ENCODE measurements around the gene SLC39A5. TPM values are rescaled to one million over a fixed set of nuclear protein-coding genes. Genes with fewer than 3 reads are reported as not detected.
A peak's percentile ranks its signal among the peaks of the same experiment; 100 is the strongest.
"Not testable (repeated sequence)": the region's sequence is repeated elsewhere in the genome, so short reads cannot be mapped to it uniquely, and the experiment has no call there.

The SLC39A5 gene
- total and polyA plus RNA-seq, 7 donors = 0.16 to 0.23 TPM; not detected in 5

DNA sequence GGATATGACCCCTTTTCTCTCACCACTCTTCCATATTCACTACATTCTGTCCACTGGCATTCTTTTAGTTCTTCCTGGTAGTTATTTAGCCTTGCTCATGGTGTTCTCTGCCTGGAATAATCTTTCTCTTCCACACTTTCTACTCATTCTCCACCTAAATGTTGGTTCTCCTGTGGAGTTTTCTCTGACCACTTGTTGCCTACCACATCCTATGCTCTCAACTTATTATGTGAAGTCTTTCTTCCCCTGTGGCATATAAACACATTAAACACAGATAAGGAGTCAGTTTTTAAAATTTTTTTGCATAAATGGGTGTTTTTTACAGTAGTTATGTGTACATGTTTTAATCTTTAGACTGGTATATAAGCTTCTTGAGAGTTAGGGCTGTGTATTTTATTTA is 37.3 kb upstream of the SLC39A5 start:
- TF ChIP-seq, protein P1, sequence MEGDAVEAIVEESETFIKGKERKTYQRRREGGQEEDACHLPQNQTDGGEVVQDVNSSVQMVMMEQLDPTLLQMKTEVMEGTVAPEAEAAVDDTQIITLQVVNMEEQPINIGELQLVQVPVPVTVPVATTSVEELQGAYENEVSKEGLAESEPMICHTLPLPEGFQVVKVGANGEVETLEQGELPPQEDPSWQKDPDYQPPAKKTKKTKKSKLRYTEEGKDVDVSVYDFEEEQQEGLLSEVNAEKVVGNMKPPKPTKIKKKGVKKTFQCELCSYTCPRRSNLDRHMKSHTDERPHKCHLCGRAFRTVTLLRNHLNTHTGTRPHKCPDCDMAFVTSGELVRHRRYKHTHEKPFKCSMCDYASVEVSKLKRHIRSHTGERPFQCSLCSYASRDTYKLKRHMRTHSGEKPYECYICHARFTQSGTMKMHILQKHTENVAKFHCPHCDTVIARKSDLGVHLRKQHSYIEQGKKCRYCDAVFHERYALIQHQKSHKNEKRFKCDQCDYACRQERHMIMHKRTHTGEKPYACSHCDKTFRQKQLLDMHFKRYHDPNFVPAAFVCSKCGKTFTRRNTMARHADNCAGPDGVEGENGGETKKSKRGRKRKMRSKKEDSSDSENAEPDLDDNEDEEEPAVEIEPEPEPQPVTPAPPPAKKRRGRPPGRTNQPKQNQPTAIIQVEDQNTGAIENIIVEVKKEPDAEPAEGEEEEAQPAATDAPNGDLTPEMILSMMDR (IDR thresholded peaks at IDR 0.05) = no peak
- H3K27ac ChIP-seq = no peak overlapping the region
- intact Hi-C loops (cut with DNase I) = loop anchor here (5.0 kb wide), 2 partner anchors 65 to 275 kb away; partner anchors contain the start of genes ANKRD52 (in 1 of the 2) and SPRYD4 (in 1 of the 2)
- no peak for DNase-seq
- no peaks in the 10 kb centered on the region for H3K27me3 ChIP-seq (ENCODE audit: insufficient read depth in 3 of 3, low read length in 2 of 3)
- peaks cover 0 to 6% of the 10 kb centered on the region in 2 donors for H3K36me3 ChIP-seq (ENCODE audit: insufficient read depth in 1 of 2, low read depth in 1 of 2)
- peaks cover 10% of the 10 kb centered on the region for H3K4me1 ChIP-seq
- no peaks in the 10 kb centered on the region for H3K9me3 ChIP-seq
- H3K4me3 ChIP-seq = no peak overlapping the region
- no peak for ATAC-seq

DNA sequence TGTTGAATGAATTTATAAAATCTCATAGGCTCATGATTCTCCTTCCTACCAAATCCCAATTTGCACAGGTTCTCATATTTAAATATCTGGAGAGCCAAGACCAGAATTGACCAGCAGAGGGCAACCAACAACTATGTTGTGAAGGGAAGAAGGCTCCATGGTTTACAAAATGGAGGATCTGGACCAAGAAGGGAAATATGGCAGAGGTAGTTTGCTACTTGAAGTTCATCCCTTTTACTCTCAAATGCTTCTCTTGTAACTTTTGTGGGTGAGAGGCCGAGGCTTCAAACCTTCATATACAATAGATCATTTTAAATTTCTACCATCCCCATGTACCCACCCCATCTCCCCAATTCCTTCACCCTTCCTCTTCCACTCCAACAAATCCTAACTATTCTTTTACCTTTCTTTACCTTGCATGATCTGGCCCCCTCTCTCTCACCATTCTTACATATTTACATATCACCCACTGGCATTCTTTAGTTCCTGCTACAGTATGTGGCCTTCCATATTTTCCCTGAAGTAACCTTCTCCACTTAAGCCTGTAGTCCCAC is 36.7 kb upstream of the SLC39A5 start:
- H3K4me3 ChIP-seq = no peak overlapping the region
- DNase-seq = peak in 1 of 2 donors; percentile 25
- peaks cover 5% of the 10 kb centered on the region for H3K4me1 ChIP-seq
- H3K9me3 ChIP-seq = no peaks in the 10 kb centered on the region
- no peaks in the 10 kb centered on the region for H3K27me3 ChIP-seq (ENCODE audit: insufficient read depth in 3 of 3, low read length in 2 of 3)
- intact Hi-C loops (cut with DNase I) = loop anchor here (1.0 to 5.0 kb wide), 3 partner anchors 31 to 274 kb away; partner anchors contain the start of genes ANKRD52 (in 1 of the 2), NABP2 (in 1 of the 2) and SPRYD4 (in 1 of the 2)
- 40 to 65% (median 58%) methylated on average over 1 of the region's 1 CpG for WGBS, 3 donors
- H3K36me3 ChIP-seq (ENCODE audit: insufficient read depth in 1 of 2, low read depth in 1 of 2) = peaks cover 0 to under 1% of the 10 kb centered on the region in 2 donors
- TF ChIP-seq, protein P1 (IDR thresholded peaks at IDR 0.05) = peak; percentile 77
- peak in 2 of 4 donors; percentile 38 to 42 for ATAC-seq
- no peak overlapping the region for H3K27ac ChIP-seq

DNA sequence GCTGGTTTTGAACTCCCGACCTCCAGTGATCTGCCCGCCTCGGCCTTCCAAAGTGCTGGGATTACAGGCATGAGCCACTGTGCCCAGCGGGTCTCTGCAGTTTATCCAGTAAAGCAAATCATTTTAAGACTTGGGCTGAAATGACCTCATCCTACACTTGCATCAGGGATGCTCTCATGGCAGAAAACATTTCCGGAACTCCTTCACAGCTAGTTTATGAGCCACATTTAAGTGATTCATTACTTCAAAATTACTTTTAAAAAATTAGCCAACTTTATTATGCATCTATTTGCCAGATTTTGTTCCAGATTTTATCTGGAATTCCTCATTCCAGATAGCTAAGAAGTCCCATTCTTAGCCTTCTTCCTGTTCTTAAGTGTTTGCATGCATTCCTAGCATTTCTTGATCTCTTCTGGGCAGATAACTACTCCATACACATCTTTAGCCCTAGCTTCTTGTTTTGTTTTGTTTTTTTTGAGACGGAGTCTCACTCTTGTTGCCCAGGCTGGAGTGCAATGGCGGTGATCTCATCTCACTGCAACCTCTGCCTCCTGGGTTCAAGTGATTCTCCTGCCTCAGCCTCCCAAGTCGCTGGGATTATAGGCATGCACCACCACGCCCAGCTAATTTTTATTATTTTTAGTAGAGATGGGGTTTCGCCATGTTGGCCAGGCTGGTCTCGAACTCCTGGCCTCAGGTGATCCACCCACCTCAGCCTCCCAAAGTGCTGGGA is 32.9 kb upstream of the SLC39A5 start:
- H3K27ac ChIP-seq; DNase-seq; H3K36me3 ChIP-seq (ENCODE audit: insufficient read depth in 1 of 2, low read depth in 1 of 2); ATAC-seq; intact Hi-C loops (cut with DNase I); H3K4me3 ChIP-seq; H3K27me3 ChIP-seq (ENCODE audit: insufficient read depth in 3 of 3, low read length in 2 of 3); H3K4me1 ChIP-seq; H3K9me3 ChIP-seq: not testable (repeated sequence)
- 68 to 74% (median 72%) methylated on average over 11 of the region's 11 CpGs for WGBS, 3 donors

DNA sequence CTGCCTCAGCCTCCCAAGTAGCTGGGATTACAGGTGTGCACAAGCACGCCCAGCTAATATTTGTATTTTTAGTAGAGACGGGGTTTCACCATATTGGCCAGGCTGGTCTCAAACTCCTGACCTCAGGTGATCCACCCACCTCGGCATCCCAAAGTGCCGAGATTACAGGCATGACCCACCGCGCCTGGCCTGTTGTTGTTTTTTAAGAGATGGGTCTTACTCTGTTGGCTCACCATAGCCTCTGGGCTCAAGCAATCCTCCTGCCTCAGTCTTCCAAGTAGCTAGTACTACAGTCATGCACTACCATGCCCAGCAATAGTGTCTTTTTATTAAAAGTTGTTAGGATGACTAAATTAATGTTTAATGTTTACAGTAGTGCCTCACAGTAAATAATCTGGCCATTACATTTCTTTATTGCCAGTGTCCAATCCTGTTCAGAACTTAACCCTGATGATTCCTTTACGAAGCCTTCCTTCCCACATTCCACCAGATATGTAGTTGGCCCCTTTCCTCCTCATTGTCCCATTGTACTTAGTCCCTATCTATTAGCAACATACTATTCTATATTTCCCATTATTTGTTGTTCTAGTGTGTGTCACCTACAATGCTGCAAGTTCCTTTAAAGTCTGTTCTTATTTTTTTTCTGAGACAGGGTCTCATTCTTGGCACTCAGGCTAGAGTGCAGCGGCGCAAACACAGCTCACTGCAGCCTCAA is 31.8 kb upstream of the SLC39A5 start:
- ATAC-seq (no peak), DNase-seq (no peak)
- intact Hi-C loops (cut with DNase I) = no loop called here
- no peaks in the 10 kb centered on the region for H3K4me1 ChIP-seq
- H3K36me3 ChIP-seq (ENCODE audit: insufficient read depth in 1 of 2, low read depth in 1 of 2) = no peaks in the 10 kb centered on the region
- TF ChIP-seq, protein P1 (IDR thresholded peaks at IDR 0.05) = no peak
- no peaks in the 10 kb centered on the region for H3K27me3 ChIP-seq (ENCODE audit: insufficient read depth in 3 of 3, low read length in 2 of 3)
- WGBS, 3 donors = 83 to 88% (median 86%) methylated on average over 9 of the region's 9 CpGs
- no peak overlapping the region for H3K4me3 ChIP-seq
- H3K27ac ChIP-seq = no peak overlapping the region
- H3K9me3 ChIP-seq = no peaks in the 10 kb centered on the region

DNA sequence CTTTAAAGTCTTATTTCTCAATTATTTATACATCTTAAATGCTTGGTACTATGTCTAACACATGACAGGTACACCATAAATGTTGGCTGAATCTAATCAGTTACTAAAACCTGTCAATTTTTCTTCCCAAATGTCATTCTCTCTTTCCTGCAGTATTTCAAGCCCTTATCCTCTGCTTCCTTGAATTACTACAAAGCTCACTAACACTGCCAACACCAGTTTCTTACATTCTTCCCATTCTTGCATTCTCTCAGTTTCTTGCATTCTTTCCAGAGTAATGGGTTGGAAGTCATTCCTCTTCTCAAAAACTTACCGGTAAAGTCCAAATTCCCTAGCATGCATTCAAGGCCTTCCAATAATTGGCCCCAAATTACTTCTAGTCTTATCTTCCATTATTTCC is 31.0 kb upstream of the SLC39A5 start:
- intact Hi-C loops (cut with DNase I) = no loop called here
- Histone ChIP-seq H3K27ac (no peak overlapping the region), H3K27me3 (ENCODE audit: insufficient read depth in 3 of 3, low read length in 2 of 3) (no peaks in the 10 kb centered on the region), H3K4me3 (no peak overlapping the region), H3K9me3 (no peaks in the 10 kb centered on the region), H3K36me3 (ENCODE audit: insufficient read depth in 1 of 2, low read depth in 1 of 2) (peaks cover 0 to under 1% of the 10 kb centered on the region in 2 donors), H3K4me1 (no peaks in the 10 kb centered on the region)
- 89 to 96% (median 93%) methylated on average over 1 of the region's 1 CpG for WGBS, 3 donors
- DNase-seq (no peak), ATAC-seq (no peak)
- TF ChIP-seq, protein P1 (IDR thresholded peaks at IDR 0.05) = no peak

Data from psoas muscle (tissue), 8 donors.